GM08714 (cell line): Measurements from ENCODE around the gene CRACR2B.

Experiments
- H3K4me3 ChIP-seq: fragments of 200-500 bp; sonication (Bioruptor generic); 2 replicates; pipeline ENCODE4 v1.5.1; 2014; ENCODE audit warnings: mild to moderate bottlenecking, low read length, inconsistent platforms
- ZNF274 ChIP-seq: IDR thresholded peaks from 2 replicates; pipeline ENCODE4 v1.6.1; 2012; ENCODE audit warnings: mild to moderate bottlenecking, low read depth, low read length

The CRACR2B gene

DNA sequence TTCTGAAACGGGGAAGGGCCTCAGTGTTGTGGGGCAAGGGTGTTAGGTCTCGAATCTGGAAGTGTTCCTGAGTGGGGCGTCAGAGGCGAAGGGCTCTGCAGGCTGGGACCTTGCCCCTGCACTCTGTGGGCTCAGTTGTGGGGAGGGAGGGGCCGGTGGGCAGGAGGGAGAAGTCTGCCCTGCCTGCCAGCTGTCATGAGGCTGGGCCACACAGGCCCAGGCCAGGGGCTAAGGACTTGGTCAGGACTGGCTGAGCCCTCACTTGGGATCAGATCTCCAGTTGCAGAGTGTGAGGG, at the start of gene CRACR2B:
Gene CRACR2B, plus strand, starts transcription at position 23 of the 296 bp plus-strand sequence. CDS start 689 bp downstream, outside the sequence.
- no peak for TF ChIP-seq ZNF274
- peak within 1 kb of the TSS; percentile 66; the same call in 1 of the 2 replicates for H3K4me3 ChIP-seq

DNA sequence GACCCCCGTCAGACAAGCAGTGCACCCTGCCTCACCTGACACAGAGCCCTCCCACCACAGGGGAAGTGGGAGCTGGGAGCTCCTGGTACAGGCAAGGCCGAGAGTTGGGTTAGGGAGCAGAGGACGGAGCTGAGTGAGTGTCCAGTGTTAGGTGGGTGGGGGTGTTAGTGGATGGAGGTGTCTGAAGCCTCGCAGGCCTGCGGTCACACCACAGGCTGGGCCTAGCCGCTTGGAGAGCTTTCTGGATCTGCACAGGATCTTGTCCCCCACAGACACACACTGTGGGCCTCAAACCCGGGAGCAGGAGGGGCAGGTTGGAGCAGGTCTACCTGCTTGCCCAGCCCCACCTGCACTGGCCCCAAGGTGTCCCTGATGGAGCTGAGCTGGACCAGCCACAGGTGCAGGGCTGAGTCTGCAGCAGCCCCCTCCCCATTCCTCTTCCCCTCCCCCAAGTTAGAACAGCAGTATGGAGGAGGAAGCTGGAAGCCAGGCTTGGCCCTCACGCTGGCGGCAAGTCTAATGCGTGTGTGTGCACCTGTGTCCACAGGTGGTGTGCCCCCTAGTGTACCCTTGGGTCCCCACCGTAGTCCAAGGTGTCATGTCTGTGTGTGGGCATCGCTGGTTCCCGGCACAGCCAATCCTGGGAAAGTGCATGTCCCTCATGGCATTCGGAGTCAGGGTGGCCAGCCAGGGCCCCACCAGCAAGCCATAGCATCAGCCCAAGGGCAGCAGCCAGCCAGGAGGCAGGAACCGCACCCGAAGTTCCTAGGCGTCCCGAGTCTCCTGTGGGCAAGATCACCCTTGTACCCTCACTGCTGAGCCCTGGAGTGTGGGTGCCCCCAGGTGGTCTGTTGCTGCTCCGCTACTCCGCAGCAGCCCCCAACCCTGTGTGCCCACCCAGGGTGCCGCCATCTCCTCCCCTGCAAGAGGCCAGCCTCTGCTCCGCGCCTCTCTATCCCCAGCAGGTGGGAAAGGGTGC, 48.5 kb upstream of the CRACR2B start:
- TF ChIP-seq ZNF274, result no peak

DNA sequence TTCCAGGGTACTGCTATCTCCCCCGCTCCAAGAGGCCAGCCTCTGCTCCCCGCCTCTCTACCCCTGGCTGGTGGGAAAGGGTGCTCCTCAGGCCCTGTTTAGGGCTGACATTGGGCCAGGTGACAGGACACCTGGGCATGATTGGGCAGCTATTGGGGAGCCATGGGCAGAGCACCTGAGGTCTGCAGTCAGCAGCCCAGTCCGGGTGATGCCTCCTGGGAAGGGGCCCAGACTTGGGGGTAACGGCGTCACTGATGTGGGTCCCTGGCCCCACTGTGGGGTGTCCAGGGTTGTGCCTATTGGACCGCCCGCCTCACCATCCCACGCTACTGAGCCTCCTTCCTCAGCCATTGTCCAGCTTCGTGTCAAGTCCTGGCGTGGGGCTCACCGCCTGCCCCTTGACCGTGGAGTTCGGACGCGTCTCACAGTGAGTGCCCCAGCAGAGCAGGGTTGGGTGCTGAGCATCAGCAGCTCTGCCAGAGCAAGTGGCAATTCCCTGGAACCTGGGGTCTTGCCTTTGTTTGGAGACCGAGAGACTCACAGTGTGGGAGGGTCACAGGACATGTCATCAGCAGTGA, 47.7 kb upstream of the CRACR2B start:
- H3K4me3 ChIP-seq, result no peak overlapping the region
- TF ChIP-seq ZNF274, result no peak

More for the DNA sequence above, 48.5 kb upstream of the CRACR2B start:
- H3K4me3 ChIP-seq, result no peak overlapping the region

DNA sequence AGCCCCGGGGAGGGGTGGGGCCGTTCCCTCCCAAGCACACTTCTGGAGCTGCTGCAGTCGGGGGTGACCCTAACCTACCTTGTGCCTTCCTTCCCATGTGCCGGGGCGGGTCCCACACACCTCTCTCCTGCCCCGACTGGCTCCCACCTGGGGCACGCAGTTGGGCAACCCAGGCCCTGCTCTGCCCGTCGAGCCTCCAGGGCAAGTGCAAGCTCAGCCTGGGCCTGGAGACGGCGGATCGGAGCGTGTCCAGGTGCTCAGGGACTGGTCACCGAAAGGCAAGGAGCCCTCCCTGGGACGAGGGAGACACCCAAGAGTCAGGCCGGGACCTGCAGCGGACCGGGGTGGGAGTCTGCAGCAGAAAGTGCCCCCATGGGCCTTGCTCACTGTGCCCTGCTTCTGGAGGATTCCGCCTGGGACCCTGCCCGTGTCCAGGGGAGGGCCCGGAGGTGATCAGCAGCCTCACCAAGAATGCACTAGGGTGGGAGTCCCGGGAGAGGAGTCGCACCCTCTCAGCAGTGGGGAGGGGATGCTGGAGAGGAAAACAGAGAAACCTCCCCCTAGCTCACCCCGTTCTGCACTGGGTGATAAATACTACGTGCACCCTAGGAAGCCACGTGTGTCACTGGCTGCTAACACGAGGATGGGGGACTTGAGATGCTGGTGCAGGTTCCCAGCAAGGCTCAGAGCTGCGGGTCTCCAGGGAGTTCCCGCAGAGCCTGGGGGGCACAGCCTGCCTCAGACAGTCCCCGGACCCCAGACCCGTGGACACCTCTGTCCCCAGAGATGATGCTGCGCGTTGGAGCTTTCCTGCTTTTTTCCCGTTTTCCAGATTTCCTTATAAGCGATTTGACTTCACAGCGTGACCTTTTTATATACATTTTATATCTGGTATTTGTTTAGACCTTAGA, 45.2 kb upstream of the CRACR2B start:
- no peak for TF ChIP-seq ZNF274
- no peak overlapping the region for H3K4me3 ChIP-seq

DNA sequence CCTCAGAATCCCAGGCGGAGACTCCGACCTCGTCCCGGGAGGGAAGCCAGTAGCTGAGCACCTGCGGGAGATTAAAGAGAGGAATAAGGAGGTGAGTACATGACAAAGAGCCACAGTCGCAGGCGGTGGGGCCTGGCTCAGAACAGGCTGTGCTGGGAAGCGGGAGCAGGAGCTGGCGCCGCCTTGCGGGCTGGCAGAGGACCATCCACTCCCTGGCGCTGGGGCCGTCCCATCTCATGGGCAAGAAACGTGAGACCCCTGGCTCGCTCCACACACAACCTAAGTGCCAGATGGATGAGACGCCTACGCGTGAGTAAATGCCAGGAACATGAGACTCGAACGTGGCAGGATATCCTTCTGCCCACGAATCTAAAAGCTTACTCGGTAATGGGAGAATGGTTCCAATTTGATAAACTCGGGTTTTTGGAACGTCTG, 44.1 kb upstream of the CRACR2B start:
- no peak for TF ChIP-seq ZNF274
- no peak overlapping the region for H3K4me3 ChIP-seq

DNA sequence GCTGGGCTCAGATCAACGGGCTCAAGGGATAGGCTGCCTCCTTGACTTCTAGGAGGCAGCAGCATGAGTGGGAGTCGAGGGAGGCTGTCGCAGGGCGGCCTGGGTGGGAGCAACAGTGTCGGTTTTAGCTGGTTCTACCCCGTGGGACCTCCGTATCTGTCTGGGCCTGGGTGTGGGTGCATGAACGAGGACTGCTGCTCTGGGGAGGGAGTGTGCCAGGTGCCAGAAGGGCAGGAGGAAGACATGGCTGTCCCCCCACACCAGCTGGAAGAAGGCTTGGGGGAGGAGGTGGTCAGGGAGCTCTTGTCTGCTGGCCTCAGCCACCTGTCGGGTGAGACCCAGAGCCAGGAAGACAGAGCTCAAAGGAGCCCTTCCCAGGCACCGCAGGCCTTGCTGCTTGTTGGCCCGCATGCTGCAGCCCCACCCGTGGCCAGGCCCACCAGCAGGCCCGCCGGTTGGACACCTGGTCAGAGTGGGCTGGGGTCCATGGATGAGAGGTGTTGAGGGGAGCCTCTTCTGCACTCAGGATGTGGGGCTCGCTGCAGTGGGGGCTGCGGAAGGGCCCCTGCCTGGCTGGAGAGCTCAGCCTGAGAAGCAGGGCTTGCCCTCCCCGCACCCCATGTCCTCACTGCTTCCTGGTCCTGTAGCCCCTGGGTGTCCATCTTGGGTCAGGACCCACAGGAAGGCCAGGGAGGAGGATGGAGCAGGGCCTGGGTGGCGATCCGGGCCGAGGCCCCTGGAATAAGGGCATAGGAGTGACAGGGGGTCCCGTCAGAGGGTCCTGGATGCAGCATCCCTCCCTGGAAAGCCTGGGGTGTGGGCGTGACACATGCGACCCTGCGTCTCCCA, 41.3 kb upstream of the CRACR2B start:
- H3K4me3 ChIP-seq, result no peak overlapping the region
- TF ChIP-seq ZNF274, result no peak

DNA sequence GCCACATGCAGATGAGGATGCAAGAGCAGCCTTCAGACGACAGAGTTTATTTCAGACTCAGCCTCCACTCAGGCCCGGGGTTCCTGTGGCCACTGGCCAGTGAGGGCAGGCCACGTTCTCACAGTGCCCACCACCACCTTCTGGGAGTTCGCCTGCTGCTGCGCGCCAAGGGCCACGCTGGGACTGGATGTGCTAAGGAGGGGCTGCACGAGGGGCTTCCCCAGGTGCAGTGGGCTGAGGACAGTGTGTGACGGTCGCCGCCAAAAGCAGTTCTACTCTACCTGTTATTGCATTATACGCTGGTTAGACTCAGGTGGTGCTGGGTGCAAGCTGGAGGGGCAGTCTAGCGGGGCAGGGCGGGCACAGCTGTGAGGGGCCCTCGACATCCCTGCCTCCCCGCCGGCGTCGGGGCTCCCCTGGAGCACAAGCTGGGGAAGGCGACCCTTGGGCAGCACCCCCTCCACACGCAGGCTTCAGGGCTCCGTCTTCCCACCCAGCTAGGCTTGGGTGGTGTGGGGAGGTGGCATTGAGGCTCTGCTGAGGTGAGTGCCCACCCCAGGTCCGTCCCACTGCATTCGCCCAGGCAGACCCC, 40.5 kb upstream of the CRACR2B start:
- TF ChIP-seq ZNF274, result no peak
- no peak overlapping the region for H3K4me3 ChIP-seq

DNA sequence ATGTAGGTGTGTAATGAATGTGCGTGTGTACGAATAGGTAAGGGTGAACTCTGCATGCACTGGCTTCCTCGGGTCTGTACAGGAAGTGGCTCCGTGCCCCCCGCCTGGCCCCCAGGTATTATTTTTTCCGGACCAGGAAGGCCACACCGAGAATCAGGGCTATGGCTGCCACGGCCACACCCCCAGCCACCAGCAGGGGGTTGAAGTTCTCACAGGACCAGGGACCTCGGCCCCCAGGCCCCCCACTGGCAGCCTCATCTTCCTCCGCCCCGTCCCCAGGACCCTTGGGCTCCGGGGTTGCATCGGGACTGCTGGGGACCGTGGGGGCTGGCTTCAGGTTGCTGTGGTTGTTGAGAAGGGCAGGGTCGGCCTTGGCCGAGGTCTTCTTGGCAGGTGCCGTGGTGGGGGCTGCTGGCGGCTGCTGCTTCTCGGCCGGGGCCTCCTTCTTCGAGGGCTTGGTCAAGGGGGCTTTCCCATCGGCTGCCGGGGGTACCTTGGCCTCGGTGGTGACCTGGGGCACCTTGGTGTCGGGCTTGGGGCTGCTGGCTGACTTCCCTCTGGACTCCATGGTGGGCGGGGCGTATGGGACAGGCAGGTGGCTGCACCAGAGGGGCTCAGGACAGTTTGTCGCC, 39.6 kb upstream of the CRACR2B start:
- TF ChIP-seq ZNF274, result no peak
- H3K4me3 ChIP-seq, result no peak overlapping the region

DNA sequence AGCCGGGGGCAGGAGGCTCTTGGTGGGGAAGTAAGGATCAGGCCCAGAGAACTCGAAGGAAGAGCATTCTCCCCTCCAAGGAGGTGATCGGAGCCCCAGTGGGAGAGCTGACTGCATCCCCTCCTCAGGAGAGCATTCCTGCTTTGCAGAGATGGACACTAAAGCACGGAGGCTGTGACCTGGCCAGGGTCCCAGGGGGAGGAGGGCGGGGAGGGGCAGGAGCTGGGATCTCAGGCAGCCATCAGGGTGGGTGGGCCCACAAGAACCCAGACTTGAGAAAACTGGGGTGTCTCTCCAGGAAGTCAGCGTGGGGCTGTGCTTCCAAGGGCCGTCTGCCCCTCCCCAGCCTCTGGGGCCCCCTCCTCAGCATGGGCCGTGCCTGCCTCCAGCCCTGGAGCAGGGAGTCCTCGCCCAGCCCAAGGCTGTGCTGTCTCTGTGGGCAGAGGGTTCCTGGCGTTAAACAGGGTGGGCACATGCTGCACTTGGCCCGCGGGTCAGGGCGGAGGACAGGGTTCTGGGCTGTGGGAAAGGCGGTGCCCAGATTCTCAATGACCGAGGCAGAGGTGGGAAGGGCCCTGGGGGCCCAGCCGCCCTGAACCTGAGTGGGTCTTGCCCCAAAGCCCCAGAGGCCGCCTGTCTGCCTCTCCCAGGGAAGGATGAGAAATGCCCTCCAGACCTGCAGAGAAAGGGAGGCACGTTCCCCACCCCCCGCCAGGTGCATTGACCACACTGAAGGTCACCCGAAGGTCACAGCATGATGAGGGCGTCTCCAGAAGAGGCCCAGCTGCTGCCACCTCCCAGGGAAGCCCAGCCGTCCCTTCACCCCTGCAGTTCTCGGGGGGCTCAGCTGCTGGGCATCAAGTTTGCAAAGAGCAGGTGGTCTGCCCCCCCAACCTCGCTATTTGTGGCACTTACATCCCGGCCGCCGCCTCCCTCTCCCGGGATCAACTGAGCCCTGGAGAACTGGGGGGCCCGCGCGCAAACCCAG, 38.5 kb upstream of the CRACR2B start:
- no peak for TF ChIP-seq ZNF274

DNA sequence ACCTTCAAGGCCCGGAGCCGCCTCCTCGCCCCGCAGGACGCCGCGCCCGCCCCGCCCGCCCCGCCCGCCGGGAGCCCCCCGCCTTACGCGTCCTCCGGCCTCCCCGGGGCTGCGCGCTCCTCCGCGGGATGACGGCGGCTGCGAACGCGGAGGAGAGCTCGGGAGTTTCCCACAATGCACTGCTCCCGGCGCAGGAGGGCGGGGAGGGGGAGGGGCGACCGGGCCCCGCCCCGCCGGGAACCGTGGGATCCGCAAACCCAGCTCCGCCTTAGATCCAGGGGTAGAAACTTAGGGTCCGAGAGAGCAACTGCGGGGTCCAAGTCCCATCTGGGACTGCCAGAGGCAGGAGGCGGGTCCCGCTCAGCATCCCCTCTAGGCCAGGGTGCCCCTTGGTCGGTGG, 37.8 kb upstream of the CRACR2B start, which contains the start of gene CEND1:
Gene CEND1, minus strand, starts transcription at position 148 of the 400 bp plus-strand sequence. CDS start 1,514 bp downstream, outside the sequence.
- no peak for TF ChIP-seq ZNF274
- H3K4me3 ChIP-seq, result peak within 1 kb of the TSS; percentile 10; the same call in 1 of the 2 replicates

More for the DNA sequence above, 38.5 kb upstream of the CRACR2B start:
- peak overlapping the region; percentile 10; the same call in 1 of the 2 replicates for H3K4me3 ChIP-seq
